HCT116 (cell line): ENCODE data around the gene FAR2.

Source experiments
- CBX3 ChIP-seq: IDR thresholded peaks from 2 replicates; pipeline ENCODE4 v1.6.1; 2012; ENCODE audit warnings: low read depth
- EZH2 ChIP-seq: fragments of 200-600 bp; sonication (generic); IDR thresholded peaks from 2 replicates; pipeline ENCODE4 v1.6.1; 2017; ENCODE audit warnings: antibody characterized with exemption, mixed run types
- POLR2A ChIP-seq: IDR thresholded peaks from 2 replicates; pipeline ENCODE4 v1.7.0; 2011; ENCODE audit warnings: borderline replicate concordance; ENCODE audit not compliant: insufficient read depth, insufficient read length; ENCODE audit errors: extremely low read depth
- POLR2AphosphoS5 ChIP-seq: IDR thresholded peaks from 2 replicates; pipeline ENCODE4 v1.6.1; 2011; ENCODE audit warnings: mild to moderate bottlenecking, low read depth, low read length, moderate library complexity
- RAD21 ChIP-seq: IDR thresholded peaks from 2 replicates; pipeline ENCODE4 v1.6.1; 2012; ENCODE audit warnings: low read depth, mild to moderate bottlenecking
- SP1 ChIP-seq: IDR thresholded peaks from 2 replicates; pipeline ENCODE4 v1.6.1; 2012; ENCODE audit warnings: low read depth
- YY1 ChIP-seq: IDR thresholded peaks from 2 replicates; pipeline ENCODE4 v1.6.1; 2011; ENCODE audit warnings: low read length, low read depth, moderate library complexity, mild to moderate bottlenecking; ENCODE audit not compliant: insufficient replicate concordance; ENCODE audit errors: extremely low read depth
- ZNF274 ChIP-seq: fragments of 200-500 bp; sonication (Bioruptor generic); IDR thresholded peaks from 2 replicates; pipeline ENCODE4 v1.6.1; 2014; ENCODE audit warnings: mild to moderate bottlenecking, low read depth, low read length, inconsistent platforms
- TF ChIP-seq, protein P1 (sequence below): IDR thresholded peaks from 2 replicates; pipeline ENCODE4 v1.6.1; 2012; ENCODE audit warnings: low read depth
- TF ChIP-seq, protein P2 (sequence below), 3 experiments: fragments of 200-600 bp in 1 of 3; sonication (generic) in 1 of 3; IDR thresholded peaks in 2 of 3; conservative IDR thresholded peaks in 1 of 3; 2 replicates each; pipeline ENCODE4 v1.5.1; 2012 to 2017; ENCODE audit warnings: low read depth in 2 of 3, low read length in 2 of 3, antibody characterized with exemption in 1 of 3, borderline replicate concordance in 1 of 3, control low read depth in 1 of 3, mild to moderate bottlenecking in 1 of 3, mixed read lengths in 1 of 3, mixed run types in 1 of 3, moderate library complexity in 1 of 3; ENCODE audit not compliant: insufficient read depth in 1 of 3

DNA sequence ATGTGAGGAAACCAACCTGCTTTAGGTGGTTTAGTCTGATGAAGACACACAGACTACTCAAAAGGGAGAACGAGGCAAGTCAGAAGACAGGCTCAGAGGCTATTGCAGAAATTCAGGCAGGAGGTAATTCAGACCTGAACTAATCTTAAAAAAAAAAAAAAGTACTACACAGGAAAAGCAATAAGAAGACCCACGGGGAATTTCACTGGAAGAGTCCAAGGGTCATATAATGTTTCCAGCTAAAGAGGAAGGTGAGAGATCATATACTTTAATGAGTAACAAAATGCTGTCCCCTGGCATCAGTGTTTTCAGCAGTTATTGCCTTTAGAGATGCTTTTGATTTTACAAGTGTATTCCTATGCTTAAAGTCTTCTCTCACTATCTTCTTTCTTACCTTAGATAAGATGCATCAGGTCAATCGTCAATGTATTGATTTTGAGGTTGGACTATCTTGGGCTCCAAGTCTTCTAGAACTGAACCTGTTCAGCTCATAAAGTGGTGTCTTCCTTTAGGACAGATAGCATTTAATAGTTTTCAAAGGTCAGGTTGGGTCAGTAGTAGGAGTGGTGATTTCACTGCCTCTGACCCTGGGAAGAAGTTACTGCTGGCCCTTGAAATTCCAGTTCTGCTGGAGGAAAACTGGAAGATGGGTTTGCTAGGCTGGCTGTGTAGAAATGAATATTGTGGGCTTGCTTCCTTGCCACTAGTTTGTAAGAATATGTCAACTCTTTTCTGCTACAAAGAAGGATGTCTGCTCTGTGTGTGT lies 60.0 kb downstream of the FAR2 start:
- no peak for TF ChIP-seq POLR2AphosphoS5
- no peak for TF ChIP-seq SP1
- no peak for TF ChIP-seq CBX3
- TF ChIP-seq, protein P1, sequence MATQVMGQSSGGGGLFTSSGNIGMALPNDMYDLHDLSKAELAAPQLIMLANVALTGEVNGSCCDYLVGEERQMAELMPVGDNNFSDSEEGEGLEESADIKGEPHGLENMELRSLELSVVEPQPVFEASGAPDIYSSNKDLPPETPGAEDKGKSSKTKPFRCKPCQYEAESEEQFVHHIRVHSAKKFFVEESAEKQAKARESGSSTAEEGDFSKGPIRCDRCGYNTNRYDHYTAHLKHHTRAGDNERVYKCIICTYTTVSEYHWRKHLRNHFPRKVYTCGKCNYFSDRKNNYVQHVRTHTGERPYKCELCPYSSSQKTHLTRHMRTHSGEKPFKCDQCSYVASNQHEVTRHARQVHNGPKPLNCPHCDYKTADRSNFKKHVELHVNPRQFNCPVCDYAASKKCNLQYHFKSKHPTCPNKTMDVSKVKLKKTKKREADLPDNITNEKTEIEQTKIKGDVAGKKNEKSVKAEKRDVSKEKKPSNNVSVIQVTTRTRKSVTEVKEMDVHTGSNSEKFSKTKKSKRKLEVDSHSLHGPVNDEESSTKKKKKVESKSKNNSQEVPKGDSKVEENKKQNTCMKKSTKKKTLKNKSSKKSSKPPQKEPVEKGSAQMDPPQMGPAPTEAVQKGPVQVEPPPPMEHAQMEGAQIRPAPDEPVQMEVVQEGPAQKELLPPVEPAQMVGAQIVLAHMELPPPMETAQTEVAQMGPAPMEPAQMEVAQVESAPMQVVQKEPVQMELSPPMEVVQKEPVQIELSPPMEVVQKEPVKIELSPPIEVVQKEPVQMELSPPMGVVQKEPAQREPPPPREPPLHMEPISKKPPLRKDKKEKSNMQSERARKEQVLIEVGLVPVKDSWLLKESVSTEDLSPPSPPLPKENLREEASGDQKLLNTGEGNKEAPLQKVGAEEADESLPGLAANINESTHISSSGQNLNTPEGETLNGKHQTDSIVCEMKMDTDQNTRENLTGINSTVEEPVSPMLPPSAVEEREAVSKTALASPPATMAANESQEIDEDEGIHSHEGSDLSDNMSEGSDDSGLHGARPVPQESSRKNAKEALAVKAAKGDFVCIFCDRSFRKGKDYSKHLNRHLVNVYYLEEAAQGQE: no peak
- TF ChIP-seq, protein P2, sequence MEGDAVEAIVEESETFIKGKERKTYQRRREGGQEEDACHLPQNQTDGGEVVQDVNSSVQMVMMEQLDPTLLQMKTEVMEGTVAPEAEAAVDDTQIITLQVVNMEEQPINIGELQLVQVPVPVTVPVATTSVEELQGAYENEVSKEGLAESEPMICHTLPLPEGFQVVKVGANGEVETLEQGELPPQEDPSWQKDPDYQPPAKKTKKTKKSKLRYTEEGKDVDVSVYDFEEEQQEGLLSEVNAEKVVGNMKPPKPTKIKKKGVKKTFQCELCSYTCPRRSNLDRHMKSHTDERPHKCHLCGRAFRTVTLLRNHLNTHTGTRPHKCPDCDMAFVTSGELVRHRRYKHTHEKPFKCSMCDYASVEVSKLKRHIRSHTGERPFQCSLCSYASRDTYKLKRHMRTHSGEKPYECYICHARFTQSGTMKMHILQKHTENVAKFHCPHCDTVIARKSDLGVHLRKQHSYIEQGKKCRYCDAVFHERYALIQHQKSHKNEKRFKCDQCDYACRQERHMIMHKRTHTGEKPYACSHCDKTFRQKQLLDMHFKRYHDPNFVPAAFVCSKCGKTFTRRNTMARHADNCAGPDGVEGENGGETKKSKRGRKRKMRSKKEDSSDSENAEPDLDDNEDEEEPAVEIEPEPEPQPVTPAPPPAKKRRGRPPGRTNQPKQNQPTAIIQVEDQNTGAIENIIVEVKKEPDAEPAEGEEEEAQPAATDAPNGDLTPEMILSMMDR (IDR thresholded peaks at IDR 0.05 in 2 of 3, conservative IDR thresholded peaks at IDR 0.05 in 1 of 3; ENCODE audit: borderline replicate concordance in 1 of 3, insufficient read depth in 1 of 3, low read depth in 2 of 3, low read length in 2 of 3): no peak
- TF ChIP-seq POLR2A: no peak
- no peak for TF ChIP-seq EZH2
- no peak for TF ChIP-seq ZNF274
- no peak for TF ChIP-seq YY1
- no peak for TF ChIP-seq RAD21
